ENCODE data around the gene TASOR2.

The TASOR2 gene

GRCh38 chr10:5656737-5657579, 27.7 kb upstream of the TASOR2 start:
- DNase-seq: no peak

- no peak for DNase-seq
Observed at GRCh38 chr10:5658871-5659618, 25.6 kb upstream of the TASOR2 start.

- DNase-seq: no peak
Observed at GRCh38 chr10:5659702-5660528, 24.7 kb upstream of the TASOR2 start.

DNA sequence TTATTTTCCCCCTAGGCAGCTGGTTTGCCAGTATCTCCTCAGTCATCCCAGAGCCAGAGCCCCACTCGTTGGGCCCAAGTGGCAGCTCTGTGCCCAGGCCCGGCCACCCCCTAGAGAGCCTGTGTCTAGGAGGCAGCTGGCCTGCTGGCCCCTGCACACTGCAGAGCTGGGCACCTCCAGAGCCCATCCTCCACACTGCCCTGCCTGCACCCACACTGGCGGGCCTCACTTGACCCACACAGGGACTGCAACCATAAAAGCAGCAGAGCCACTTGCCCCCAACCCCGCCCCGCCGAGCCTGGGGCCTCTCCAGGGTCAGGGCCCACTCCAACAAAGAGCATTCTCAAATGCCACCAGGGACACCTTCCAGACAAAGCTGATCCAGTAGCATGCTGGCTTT, 23.6 kb upstream of the TASOR2 start:
- no peak for DNase-seq

- no peak for DNase-seq
Observed at GRCh38 chr10:5662708-5663579, 21.7 kb upstream of the TASOR2 start.

DNA sequence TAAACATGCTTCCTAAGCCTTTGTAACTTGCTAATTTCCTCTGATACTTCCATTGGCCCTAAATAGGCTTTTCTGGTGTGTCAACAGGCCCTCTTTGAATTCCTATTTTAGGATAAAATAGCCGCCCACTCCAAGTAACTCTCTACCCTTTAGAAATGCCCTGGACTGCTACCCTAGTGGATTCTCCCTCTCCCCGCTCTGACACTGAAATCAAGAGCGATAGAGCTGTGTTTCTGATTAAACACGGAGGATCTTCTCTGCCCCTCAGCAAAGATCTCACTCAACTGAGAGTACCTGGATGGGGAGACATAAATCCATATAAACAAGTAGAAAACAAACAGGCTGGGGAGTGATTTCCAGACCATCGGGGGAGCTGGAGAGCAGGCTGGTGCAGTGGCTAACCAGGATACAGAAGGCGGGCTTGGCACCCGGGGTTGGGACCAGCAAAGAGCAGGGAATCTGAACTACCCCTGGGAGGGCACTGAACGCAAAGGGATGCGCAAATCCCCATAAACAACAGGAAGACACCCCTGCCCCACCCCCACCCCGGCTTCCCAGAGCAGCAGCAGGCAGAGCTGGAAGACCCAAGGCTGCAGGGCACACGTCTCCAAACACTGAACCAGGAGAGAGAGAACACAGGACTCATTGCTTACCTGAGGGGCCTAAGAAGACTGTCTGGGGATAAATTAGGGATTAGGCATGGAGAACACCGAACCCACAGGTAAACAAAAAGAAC, 20.8 kb upstream of the TASOR2 start:
- no peak for DNase-seq

GRCh38 chr10:5665373-5666007, 19.1 kb upstream of the TASOR2 start:
- no peak for DNase-seq

DNA sequence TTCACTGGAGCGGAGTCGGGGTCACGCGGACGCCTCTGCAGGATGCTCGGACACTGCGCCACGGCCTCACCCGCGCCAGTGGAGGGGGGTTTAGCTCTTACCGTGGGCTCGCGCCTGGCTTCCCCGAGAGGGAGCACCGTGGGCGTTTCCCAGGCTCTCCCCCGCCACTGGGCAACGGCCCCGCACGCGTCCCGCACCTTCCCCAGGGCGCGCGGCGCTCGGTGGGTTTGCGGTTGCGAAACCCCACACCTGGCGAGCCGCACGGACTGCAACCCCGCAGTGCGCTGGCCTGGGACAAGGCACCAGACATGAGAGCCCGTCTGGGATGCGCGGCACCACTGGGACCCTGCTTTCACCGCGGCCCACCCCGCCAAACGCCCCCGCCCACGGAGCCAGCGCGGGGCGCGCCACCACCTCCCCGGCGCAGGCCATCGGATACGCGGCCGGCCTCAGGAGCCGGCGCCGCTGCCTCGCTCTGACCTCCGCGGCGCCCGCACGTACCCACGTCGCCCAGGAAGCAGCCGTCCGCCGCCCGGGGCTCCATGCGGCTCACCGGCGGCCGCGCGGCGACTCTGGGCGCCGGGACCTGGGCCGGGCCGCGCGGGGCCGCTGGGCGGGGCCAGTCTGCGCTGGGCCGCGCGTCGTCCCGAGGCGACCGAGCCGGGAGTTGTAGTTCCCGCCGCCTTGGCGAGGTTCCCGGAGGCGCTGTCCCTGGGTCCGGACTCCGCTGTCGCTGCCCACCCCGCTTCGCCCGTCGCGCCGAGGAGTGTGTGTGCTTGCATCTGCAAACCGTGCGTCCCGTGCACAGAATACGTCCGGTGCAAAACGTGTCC, 18.4 kb upstream of the TASOR2 start, which contains the start of gene ASB13:
ASB13 (minus strand) TSS at position 588 of the 833 bp plus-strand sequence; CDS start at position 544, 44 bp downstream.
- DNase-seq: peak; percentile 72

GRCh38 chr10:5666841-5667630, 17.6 kb upstream of the TASOR2 start:
- no peak for DNase-seq

DNA sequence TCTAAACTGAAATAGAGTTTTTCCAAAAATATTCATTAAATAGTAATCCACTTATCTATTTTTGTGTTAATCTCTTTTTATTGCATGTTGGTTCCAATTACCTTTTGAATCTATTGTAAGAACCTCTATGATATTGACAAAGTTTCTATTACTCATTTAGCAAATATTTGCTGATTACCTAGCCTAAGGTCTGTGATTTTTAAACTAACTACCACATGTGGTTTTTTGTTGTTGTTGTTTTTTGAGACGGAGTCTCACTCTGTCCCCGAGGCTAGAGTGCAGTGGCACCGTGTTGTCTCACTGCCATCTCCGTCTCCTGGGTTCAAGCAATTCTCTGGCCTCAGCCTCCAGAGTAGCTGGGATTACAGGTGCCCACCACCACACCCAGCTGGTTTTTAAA, 16.2 kb upstream of the TASOR2 start:
- DNase-seq: no peak

DNA sequence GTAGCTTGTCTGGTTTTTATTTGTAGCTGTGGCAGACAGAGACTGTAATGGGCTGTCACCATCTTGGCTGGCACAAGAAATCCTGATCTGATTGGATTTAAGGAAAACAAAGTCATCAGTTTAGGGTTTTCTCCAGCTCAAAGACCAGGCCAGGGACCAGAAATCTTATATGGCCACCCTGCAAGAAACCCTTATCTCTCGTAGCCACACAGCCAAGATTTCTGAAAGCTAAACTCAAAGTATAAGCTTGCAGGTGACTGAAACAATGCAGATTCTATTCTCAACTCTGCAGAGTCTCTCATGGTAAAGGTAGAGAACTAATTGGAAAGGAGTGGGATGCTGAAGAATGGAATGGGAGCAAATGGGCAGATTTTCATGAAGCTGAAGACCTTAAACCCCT, 15.0 kb upstream of the TASOR2 start:
- DNase-seq: no peak

DNA sequence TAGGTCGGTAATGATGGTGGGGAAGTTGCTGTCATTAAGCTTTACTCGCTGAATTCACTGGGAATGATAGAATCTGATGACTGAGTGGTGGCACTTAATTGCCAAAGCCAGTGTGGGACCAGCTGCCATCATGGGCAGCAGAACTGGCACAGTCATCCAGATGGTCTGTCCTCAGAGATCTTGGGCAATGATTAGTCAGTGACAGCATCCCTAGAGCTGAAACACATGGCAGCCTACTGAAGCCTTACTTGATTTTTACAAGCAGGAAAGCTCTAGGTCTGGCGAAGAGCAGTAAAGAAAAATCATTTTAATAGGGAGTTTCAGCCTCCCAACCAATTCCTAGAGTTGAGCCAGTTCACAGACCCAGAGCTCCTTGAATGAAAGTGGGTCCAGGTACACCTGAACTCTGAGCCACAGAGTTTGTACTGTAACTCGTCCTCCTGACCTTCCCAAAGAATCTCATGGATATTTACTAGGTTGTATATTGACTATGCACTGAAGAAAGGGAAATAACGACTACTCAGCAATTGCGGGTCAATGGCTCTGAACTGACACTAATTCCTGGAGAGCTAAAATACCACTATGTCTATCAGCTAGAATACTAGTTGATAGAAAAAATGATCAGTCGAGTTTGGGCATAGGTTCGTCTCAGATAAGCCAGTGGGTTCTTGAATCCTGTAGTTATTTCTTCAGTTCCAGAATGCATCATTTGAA, 13.8 kb upstream of the TASOR2 start:
- DNase-seq: no peak

DNA sequence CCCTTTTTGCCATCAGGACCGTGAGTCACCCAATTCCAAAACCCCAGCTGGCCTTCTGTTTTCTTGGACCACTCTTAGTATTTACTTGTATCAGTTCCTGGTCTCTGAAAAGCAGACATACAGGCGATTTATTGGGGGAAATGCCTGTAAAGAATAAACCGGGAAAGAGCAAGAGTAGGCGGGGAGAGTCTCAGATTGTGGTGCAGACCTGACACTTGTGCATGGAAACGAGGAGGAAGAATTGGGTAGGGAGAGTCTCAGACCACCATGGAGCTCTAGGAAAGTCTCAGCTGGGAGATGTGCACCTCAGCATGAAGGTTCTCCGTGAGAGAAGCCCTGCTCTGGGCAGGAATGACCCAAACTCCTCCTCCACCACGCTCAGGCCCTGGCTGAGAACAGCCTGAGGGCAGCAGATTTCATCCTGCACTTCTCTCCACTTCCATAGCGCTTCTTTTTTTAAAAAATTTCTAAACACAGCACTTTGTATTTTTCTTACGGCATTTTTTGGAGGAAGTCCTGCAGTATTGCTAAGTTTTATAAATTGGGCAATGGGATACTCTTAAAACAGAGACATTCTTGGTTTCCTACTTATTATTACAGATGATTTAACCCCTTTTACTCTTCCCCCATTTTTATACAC, 6.1 kb upstream of the TASOR2 start:
- DNase-seq: no peak

- no peak for DNase-seq
Observed at GRCh38 chr10:5679037-5679435, 5.6 kb upstream of the TASOR2 start.

DNA sequence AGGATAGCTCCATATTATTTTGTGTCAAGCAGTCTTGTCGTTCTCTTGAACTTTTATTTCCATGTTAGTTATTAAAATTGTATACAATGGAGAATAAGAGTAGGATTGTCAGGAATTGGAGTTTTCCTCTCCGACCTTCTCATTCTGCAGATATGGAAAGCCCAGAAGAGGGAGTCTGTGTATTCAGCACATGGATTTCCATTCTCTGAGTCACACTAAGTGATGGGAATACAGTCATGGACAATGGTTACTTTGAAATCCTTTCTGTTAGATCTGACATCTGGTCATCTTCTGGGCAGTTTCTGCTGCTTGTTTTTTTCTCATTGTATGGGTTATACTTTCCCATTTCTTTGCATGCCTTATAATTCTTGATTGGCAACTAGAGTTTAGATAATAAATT, 5.0 kb upstream of the TASOR2 start:
- no peak for DNase-seq

DNA sequence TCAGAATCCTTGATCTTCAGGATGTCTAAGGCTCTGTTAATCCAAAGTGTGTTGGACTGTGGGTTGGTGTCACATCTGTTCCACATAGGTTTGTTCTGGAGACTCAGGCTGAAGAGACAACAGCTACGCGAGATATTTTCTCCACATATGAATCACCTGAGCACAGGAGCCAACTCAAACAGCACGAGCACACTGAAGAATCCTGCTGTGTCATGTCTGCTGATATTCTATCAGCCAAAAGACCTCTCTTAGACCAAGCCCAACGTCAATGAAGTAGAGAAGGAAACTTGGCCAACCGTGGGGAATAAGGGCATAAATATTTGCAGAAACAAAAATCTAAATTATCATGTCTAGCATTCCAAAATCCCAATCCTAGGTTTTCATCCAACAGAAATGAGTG, 2.7 kb upstream of the TASOR2 start:
- no peak for DNase-seq

- DNase-seq: no peak
Observed at GRCh38 chr10:5683065-5683464, 1.6 kb upstream of the TASOR2 start.

Measured in femur (tissue), 1 donor.